Activated CD4-positive, alpha-beta memory T cell treated with anti-CD3 and anti-CD28 coated beads, Interleukin-2, amount 10 ng/mL, durations not matched to agents 7 days and 5 days (primary cell): ENCODE results near the gene SERPINB1. TPM values are rescaled to one million over a fixed set of nuclear protein-coding genes. Genes with fewer than 3 reads are reported as not detected.

Experiments used
- CTCF ChIA-PET: fragments of 350-600 bp; sonication (Branson Sonifier 250); formaldehyde crosslinking; loops from one replicate; lab custom pipeline; 2021; ENCODE audit warnings: antibody characterized with exemption, inconsistent platforms; lab: Charles Lee
- POLR2A ChIA-PET: fragments of 350-600 bp; sonication (Branson Sonifier 250); formaldehyde crosslinking; loops from one replicate; lab custom pipeline; 2021; ENCODE audit warnings: antibody characterized with exemption; lab: Charles Lee
- DNase-seq: peaks from one replicate; pipeline ENCODE4 v3.0.0-alpha.2; 2020
- H3K27ac Mint-ChIP-seq: one replicate; pipeline ENCODE4 v1.8.0; 2021; ENCODE audit warnings: mild to moderate bottlenecking, mixed read lengths
- H3K27me3 Mint-ChIP-seq: one replicate; pipeline ENCODE4 v1.8.0; 2021; ENCODE audit warnings: mixed read lengths
- H3K36me3 Mint-ChIP-seq: one replicate; pipeline ENCODE4 v1.8.0; 2021; ENCODE audit warnings: low read depth, mixed read lengths
- H3K4me1 Mint-ChIP-seq: one replicate; pipeline ENCODE4 v1.8.0; 2021; ENCODE audit warnings: mixed read lengths
- H3K4me3 Mint-ChIP-seq: one replicate; pipeline ENCODE4 v1.8.0; 2021; ENCODE audit warnings: mild to moderate bottlenecking, mixed read lengths
- H3K9me3 Mint-ChIP-seq: one replicate; pipeline ENCODE4 v1.8.0; 2021; ENCODE audit warnings: mixed read lengths
- total RNA-seq, 2 experiments: library from RNA; stranded (reverse); gene quantifications; one replicate each; pipeline ENCODE4 v1.2.3, GENCODE V29; 2021

The SERPINB1 gene
- total RNA-seq, 2 experiments from 2014 or later = 85.0 to 86.5 TPM

DNA sequence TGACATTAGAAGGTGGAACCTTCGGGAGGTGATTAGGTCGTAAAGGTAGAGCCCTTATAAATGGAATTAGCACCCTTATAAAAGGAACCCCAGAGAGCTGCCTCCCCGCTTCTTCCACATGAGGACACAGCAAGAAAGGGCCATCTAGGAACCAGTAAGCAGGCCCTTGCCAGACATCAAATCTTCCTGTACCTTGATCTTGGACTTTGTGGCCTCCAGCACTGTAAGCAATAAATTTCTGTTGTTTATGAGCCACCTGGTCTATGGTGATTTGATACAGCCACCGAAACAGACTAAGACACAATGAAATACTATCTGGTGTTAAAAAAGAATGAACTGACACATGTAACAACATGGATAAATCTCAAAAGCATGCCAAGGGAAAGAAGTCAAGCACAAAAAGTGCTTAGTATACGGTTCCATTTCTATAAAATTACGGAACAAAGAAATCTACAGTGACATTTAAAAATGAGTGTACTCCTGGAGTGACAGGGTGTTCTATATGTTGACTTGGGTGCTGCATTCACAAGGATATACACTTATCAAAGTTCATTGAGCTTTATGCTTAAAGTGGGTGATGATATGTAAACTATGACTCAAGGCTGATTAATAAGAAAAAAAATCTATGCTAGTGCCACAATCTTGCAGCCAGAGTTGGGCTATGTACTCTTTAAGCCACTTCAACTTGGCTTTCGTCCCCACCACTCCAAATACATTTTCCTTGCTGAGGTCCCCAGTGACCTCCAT is 18.4 kb downstream of the SERPINB1 start:
- Mint-ChIP-seq H3K4me3 (no peak overlapping the region), H3K27ac (no peak overlapping the region), H3K36me3 (peaks cover 5% of the 10 kb centered on the region), H3K4me1 (peaks cover 36% of the 10 kb centered on the region), H3K9me3 (peaks cover 4% of the 10 kb centered on the region), H3K27me3 (no peaks in the 10 kb centered on the region)
- POLR2A ChIA-PET = interaction anchor here (1.0 kb wide), 1 partner anchor 77 kb away, joined by 3 read pairs; no protein-coding TSS in a partner anchor
- DNase-seq = no peak
- CTCF ChIA-PET = no interaction called here

DNA sequence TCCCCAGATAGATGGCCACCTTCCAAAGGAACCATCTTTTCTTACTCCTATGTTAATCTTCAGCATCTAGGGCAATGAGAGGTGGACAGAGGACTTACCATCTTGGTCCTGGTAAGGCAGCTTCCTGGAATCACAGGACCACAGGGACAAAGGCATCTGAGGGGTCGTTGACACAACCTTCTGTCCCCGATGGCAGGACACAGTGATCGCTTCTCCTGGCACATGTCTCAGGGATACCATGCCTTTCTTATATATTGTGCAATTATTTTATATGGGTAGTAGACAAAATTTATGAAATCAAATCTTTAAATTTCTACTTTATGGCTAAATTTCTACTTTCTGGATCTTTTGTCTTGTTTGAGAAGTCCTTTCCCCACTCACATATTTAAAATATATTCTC is 20.1 kb downstream of the SERPINB1 start:
- peaks cover 14% of the 10 kb centered on the region for H3K9me3 Mint-ChIP-seq
- peaks cover 17% of the 10 kb centered on the region for H3K36me3 Mint-ChIP-seq
- ChIA-PET CTCF (no interaction called here), POLR2A (no interaction called here)
- no peak overlapping the region for H3K4me3 Mint-ChIP-seq
- no peaks in the 10 kb centered on the region for H3K27me3 Mint-ChIP-seq
- no peak for DNase-seq
- H3K4me1 Mint-ChIP-seq = peaks cover 45% of the 10 kb centered on the region
- H3K27ac Mint-ChIP-seq = no peak overlapping the region

DNA sequence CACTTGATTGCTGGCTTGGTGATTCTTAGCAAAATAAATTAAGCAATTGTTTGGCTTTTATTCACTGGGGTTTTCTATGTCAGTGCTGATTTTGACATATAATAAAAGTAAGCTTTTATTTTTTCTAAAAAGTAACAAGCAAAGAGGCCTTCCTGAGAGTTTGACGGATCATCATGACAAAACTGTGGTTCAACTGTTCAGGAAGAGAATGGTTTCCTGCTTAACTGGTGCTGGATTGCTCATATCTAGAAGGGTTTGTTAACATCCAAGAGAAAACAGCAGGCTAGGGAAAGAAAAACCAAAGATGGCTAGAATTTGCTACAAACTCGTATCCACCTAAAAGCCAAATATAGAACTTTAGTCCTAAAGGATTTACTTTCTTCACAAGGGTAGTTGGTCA is 21.2 kb downstream of the SERPINB1 start:
- H3K9me3 Mint-ChIP-seq = peaks cover 24% of the 10 kb centered on the region
- H3K36me3 Mint-ChIP-seq = peaks cover 28% of the 10 kb centered on the region
- ChIA-PET POLR2A (no interaction called here), CTCF (no interaction called here)
- no peaks in the 10 kb centered on the region for H3K27me3 Mint-ChIP-seq
- peaks cover 45% of the 10 kb centered on the region for H3K4me1 Mint-ChIP-seq
- H3K27ac Mint-ChIP-seq = peak overlapping the region; percentile 73
- no peak for DNase-seq
- no peak overlapping the region for H3K4me3 Mint-ChIP-seq

DNA sequence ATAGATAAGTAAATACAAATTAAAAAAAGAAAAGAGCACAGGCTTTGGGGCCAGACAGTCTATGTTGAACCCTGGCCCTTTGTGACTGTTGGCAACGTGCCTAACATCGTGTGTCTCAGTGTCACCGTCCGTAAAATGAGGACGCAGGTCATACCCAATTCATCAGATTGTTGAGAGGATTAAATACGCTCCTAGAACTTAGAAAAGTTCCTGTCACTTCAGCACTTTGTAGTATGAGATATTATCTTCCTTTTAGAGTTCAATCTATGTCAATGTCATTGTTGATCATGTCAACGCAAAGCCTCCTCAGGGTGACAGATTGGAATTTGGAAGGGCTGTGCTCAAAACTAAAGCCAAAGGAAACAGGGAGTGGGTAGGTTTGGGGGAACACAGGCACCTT is 21.7 kb downstream of the SERPINB1 start:
- Mint-ChIP-seq H3K27ac (peak overlapping the region; percentile 73), H3K4me3 (no peak overlapping the region), H3K9me3 (peaks cover 29% of the 10 kb centered on the region), H3K4me1 (peaks cover 45% of the 10 kb centered on the region), H3K27me3 (no peaks in the 10 kb centered on the region), H3K36me3 (peaks cover 32% of the 10 kb centered on the region)
- ChIA-PET CTCF (no interaction called here), POLR2A (no interaction called here)
- DNase-seq = no peak

DNA sequence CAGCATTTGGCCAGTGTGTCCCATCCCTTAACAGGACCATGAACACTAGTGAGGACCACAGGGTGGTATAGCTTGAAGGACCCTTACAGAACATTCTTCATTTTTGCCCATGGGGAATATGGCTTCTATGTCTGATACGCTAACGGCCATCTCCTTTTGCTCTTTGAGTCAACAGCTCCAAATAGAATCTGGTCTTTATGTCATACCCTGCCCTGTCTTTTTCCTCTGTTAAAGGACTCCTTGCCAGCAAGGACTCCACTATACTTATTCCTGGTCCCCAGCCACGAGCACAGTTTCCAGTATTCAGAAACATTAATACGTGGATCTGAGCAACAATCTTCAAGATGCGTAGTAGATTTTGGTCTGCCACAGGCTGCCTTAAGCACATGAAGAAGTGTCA is 22.5 kb downstream of the SERPINB1 start:
- ChIA-PET CTCF (interaction anchor here (1.4 kb wide), 1 partner anchor 113 kb away, joined by 3 read pairs; no protein-coding TSS in a partner anchor), POLR2A (interaction anchor here (1.0 to 1.3 kb wide), 3 partner anchors 8 to 28 kb away, joined by 3 to 4 read pairs (median 3); no protein-coding TSS in a partner anchor)
- Mint-ChIP-seq H3K27ac (no peak overlapping the region), H3K36me3 (peaks cover 32% of the 10 kb centered on the region), H3K4me1 (peaks cover 45% of the 10 kb centered on the region), H3K27me3 (no peaks in the 10 kb centered on the region), H3K4me3 (no peak overlapping the region), H3K9me3 (peaks cover 29% of the 10 kb centered on the region)
- no peak for DNase-seq

DNA sequence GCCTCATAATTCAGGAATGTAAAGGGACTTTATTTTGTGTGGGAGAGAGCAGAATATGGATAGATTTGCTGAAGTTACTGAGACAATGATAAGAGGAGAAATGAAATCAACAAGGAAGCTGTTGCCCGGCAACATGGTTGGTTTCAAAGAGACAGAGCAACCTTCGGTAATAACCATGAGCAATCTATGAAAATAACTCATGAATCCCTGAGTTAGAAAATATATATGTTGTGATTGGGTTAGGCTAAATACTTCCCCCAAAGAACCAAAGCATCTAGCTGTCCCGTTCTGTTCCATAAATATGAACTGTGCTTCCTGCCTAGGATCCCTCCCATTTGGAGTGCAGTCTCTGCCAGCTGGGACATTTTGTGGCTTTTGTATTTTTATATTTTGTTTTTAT is 23.1 kb downstream of the SERPINB1 start:
- CTCF ChIA-PET = interaction anchor here (1.1 to 2.1 kb wide), 3 partner anchors 27 to 114 kb away, joined by 3 to 6 read pairs (median 3); no protein-coding TSS in a partner anchor
- DNase-seq = no peak
- POLR2A ChIA-PET = interaction anchor here (1.0 to 1.3 kb wide), 3 partner anchors 9 to 27 kb away, joined by 3 to 4 read pairs (median 3); no protein-coding TSS in a partner anchor
- no peak overlapping the region for H3K4me3 Mint-ChIP-seq
- peaks cover 32% of the 10 kb centered on the region for H3K36me3 Mint-ChIP-seq
- H3K27me3 Mint-ChIP-seq = no peaks in the 10 kb centered on the region
- no peak overlapping the region for H3K27ac Mint-ChIP-seq
- H3K4me1 Mint-ChIP-seq = peaks cover 45% of the 10 kb centered on the region
- H3K9me3 Mint-ChIP-seq = peaks cover 29% of the 10 kb centered on the region

DNA sequence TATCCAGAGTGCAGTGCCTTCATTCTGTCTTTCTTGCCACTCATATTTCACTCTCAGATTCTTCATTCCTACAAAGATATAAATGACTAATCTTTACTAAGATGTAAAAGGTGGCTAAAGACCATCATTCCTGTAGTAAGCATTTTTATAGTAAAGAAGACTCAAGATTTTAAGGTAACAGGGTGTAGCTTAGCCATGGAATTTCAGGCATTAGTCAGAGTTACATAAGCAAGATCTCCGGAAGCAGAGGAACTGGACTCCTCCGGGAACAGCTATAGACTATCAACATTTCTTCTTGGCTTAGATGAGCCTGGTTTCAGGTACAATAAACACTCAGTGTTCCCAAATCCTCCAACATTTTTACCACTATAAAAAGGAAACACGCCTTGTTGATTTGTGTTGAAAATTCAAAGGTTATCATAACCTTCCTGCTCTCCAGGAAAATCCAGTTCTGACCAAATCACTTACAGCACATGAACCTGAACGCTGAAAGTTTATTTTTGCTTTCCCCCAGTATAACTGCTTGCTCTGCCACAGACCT is 23.7 kb downstream of the SERPINB1 start:
- Mint-ChIP-seq H3K4me3 (no peak overlapping the region), H3K4me1 (peaks cover 45% of the 10 kb centered on the region), H3K36me3 (peaks cover 32% of the 10 kb centered on the region), H3K9me3 (peaks cover 28% of the 10 kb centered on the region), H3K27me3 (no peaks in the 10 kb centered on the region), H3K27ac (no peak overlapping the region)
- no peak for DNase-seq
- ChIA-PET CTCF (interaction anchor here (1.1 to 2.1 kb wide), 3 partner anchors 26 to 114 kb away, joined by 3 to 6 read pairs (median 3); no protein-coding TSS in a partner anchor), POLR2A (interaction anchor here (1.2 to 1.3 kb wide), 2 partner anchors 9 to 24 kb away, joined by 3 to 4 read pairs; no protein-coding TSS in a partner anchor)

DNA sequence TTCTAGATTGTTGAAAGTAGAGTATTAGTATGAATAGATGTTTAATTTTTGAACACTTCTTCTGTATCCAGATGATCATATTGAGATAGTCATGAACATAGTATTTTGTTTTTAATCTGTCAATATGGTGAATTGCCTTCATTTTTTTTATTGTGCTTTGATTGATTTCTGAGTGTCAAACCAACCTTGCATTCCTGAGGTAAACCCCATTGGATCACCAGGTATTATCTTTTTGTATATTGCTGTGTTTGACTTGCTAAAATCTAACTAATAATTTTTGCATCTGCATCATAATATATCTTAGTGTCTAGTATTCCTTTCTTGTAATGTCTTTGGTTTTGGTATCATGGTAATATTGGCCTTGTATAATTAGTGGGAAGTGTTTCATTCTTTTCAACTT is 25.5 kb downstream of the SERPINB1 start:
- CTCF ChIA-PET = no interaction called here
- no peaks in the 10 kb centered on the region for H3K27me3 Mint-ChIP-seq
- peaks cover 30% of the 10 kb centered on the region for H3K9me3 Mint-ChIP-seq
- POLR2A ChIA-PET = no interaction called here
- DNase-seq = no peak
- no peak overlapping the region for H3K27ac Mint-ChIP-seq
- peaks cover 27% of the 10 kb centered on the region for H3K36me3 Mint-ChIP-seq
- H3K4me3 Mint-ChIP-seq = no peak overlapping the region
- peaks cover 37% of the 10 kb centered on the region for H3K4me1 Mint-ChIP-seq

DNA sequence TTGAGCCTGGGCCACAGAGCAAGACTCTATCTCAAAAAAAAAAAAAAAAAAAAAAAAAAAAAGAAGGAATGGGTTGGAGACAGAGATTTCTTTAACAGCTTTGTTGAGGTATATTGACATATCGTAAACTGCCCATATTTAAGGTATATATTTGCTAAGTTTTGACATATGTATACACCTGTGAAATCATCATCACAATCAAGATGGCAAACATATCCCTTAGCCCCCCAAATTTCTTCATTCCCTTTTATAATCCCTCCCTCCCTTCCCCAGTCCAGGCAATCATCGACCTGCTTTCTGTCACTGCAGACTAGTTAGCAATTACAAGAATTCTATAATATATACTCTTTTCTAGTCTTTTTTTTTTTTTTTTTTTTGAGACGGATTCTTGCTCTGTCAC is 29.0 kb downstream of the SERPINB1 start:
- CTCF ChIA-PET = no interaction called here
- Mint-ChIP-seq H3K9me3 (peaks cover 30% of the 10 kb centered on the region), H3K36me3 (peaks cover 26% of the 10 kb centered on the region), H3K27me3 (no peaks in the 10 kb centered on the region), H3K4me3 (no peak overlapping the region), H3K4me1 (peaks cover 17% of the 10 kb centered on the region), H3K27ac (no peak overlapping the region)
- POLR2A ChIA-PET = no interaction called here
- no peak for DNase-seq

DNA sequence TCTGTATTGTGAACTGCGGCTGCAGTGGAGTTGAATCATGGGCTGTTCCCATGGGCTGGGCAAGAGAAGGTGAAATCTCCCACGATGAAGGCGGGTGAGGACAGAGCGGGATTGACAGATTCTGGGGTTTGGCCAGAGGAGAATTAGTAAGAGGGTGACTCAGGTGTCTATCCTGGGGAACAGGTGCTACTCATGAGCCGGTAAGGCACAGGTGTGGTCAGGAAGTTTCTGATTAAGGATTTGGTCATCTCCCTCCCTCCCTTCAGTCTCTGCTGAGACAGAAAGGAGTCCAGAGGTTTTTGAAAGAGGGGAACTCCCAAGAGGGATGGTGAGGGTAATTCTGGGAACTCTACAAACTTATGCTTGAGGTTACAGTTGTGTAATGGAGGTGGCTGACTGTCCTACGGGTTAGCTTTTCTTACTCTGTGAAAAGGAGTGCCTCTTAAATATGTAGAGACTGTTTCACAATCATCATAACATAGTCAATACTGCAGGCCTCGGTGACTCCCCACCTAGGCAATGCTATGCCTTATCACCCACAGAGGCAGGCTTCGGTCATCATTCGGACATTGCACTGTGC is 31.5 kb downstream of the SERPINB1 start:
- ChIA-PET CTCF (interaction anchor here (1.0 kb wide), 1 partner anchor 15 kb away, joined by 3 read pairs; no protein-coding TSS in a partner anchor), POLR2A (no interaction called here)
- DNase-seq = no peak
- Mint-ChIP-seq H3K9me3 (peaks cover 8% of the 10 kb centered on the region), H3K27me3 (no peaks in the 10 kb centered on the region), H3K4me3 (no peak overlapping the region), H3K36me3 (peaks cover 1% of the 10 kb centered on the region), H3K27ac (no peak overlapping the region), H3K4me1 (peaks cover 18% of the 10 kb centered on the region)

DNA sequence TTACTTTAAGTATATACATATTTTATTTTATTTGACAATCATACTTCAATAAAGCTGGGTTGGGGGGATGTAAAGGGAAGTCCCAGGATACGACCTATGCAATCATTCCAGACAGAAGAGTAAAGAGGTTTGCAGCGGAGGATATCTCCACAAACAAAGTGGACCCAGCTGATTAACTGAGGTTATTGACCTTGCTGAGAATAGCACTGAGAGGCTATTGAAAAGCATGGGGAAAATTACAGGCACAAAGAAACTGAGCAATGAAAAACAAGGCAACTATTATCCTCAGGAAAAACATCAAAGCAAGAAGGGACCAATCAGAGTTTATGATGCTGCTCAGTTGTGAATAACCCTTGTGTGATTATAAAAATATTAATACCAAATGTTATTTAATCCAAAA is 32.6 kb downstream of the SERPINB1 start:
- no peak for DNase-seq
- peaks cover 18% of the 10 kb centered on the region for H3K4me1 Mint-ChIP-seq
- ChIA-PET CTCF (interaction anchor here (1.4 kb wide), 1 partner anchor 18 kb away, joined by 4 read pairs; no protein-coding TSS in a partner anchor), POLR2A (no interaction called here)
- H3K4me3 Mint-ChIP-seq = no peak overlapping the region
- H3K27me3 Mint-ChIP-seq = no peaks in the 10 kb centered on the region
- no peak overlapping the region for H3K27ac Mint-ChIP-seq
- H3K36me3 Mint-ChIP-seq = no peaks in the 10 kb centered on the region
- H3K9me3 Mint-ChIP-seq = peaks cover 5% of the 10 kb centered on the region

DNA sequence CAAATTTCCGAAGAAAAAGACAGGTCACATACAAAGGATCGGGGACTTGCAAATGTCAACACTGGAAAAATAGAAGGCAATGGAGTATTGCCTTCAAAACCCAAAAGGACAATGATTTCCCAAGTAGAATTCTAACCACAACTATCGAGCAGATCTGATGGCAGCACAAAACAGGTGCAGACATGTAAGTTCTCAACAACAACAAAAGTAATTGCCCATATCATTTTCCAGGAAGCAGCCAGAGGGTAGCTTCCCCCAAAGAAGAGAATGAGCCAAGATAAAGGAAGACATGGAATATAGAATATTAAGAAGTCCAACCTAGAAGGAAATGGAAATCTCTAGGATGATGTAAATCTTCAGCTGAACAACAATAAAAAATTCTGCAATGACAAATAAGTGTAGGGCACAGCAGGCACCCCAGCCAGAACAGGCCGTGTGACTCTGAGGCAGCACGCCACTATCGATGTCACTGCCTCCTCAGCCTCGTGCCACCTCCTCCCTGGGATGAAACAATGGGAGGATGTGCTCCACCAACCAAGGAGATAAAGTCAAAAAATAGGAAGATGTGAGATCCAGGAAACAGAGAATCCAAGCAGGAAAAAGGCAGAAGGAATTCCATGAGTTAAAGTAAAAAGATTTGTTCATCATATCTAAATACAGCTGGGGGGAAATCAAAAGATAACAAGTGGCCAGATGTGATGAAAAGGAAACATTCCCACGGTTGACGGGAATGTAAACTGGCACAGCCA is 34.1 kb downstream of the SERPINB1 start:
- POLR2A ChIA-PET = no interaction called here
- Mint-ChIP-seq H3K27ac (no peak overlapping the region), H3K4me1 (peaks cover 18% of the 10 kb centered on the region), H3K36me3 (no peaks in the 10 kb centered on the region), H3K4me3 (no peak overlapping the region), H3K27me3 (no peaks in the 10 kb centered on the region), H3K9me3 (peaks cover 2% of the 10 kb centered on the region)
- no peak for DNase-seq
- CTCF ChIA-PET = no interaction called here
